OCI-M1 (cell line): ENCODE data around the gene PLPP2.
A peak's percentile ranks its signal among the peaks of the same experiment; 100 is the strongest.

Experiments used
- DNase-seq: peaks from one replicate; lab custom pipeline; 2025; lab: John Stamatoyannopoulos, UW

The PLPP2 gene

DNA sequence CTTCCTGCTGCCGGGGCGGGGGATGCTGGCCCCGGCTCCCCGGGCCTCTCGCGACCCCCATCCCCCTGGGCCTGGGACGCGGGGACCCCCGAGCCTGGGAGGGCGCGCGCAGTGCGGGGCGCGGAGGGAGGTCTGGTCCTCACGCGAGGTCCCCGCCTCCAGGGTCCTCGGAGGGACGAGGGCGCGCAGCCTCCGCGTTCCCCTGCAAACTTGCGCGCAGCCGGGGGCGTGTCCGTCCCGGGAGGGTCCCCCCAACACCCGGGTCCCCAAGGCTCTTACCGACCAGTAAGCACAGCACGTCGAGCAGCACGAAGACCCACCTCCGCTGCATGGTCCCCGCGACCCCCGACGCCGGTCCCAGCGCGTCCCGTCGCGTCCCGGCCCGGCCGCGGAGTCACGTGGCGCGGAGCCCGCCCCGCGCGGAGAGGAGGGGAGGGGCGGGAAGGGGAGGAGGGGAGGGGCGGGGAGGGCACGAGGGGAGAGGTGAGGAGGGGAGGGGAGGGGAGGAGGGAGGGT lies at the start of gene PLPP2:
Gene PLPP2, minus strand, starts transcription at position 398 of the 516 bp plus-strand sequence. Its CDS starts 67 bp downstream, at position 331.
- no peak for DNase-seq

DNA sequence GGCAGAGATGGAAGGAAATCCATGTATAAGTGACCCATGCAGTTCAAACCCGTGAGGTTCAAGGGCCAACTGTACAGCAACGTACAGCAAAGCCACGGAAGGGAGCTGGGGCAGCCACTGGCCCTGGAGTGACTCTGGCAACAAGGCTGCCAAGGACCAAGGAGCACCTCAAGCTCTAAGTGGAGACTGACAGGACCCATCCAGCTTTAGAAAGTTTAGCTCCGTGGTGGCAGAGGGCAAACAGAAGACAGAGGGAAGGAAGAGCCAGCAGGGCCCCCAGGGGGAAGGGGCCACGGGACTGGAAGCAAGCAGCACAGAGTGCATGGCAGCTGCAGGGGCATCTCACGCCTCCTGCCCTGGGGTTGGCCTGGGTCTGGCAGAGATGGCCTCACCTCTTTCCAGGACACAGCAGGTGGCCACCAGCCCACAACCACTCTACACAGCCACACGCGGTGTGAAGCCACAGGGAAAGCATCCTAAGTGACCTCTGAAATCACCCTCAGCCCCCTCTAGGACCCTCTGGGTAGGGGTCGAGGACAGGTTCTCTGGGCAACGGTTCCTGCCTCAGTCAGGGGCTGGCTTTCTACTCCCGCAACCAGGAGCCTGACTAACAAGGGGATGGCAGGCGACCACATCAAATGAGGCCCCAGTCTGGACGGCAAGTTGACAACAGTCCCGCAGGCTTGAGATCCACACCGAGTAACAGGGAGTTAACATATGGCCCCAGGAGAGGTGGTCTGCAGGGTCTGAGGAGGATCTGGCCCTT lies 49.6 kb upstream of the PLPP2 start:
- DNase-seq, result no peak

DNA sequence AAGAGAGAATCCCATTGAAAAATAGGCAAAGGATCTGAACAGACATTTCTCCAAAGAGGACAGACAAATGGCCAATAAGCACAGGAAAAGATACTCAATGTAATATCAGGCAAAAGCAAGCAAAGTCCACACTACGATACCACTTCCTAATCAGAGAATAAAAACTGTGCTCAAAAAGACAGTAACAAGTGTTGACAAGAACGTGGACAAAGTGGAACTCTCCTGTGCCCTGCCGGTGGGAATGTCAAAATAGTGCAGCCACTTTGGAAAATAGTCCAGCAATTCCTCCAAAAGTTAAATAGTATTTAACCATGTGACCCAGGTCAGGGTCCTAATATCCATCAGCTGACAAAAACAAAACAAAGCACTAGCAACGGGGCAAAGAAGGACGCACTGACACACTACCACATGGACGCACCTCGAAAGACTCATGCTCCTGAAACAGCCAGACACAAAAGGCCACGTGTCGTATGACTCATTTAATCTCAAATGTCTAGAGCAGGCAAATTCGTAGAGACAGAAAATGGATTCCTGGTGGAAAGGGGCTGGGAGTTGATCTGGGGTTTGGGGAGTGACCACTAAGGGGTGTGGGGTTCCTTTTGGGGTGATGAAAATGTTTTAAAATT lies 48.2 kb upstream of the PLPP2 start:
- DNase-seq, result no peak

DNA sequence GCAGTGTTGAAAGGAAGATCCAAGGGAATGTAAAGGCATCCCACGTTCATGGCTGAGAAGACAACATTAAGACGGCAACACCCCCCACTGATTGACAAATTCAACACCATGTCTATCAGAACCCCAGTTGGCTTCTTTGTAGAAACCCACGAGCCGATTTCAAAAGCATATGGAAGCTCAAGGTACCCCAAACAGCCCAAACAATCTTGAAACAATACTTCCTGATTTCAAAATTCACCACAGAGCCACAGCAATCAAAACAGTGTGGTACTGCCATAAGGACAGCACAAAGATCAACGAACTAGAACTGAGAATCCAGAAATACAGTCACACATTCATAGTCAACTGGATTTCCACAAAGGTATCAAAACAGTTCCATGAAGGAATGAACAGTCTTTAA lies 47.2 kb upstream of the PLPP2 start:
- no peak for DNase-seq

DNA sequence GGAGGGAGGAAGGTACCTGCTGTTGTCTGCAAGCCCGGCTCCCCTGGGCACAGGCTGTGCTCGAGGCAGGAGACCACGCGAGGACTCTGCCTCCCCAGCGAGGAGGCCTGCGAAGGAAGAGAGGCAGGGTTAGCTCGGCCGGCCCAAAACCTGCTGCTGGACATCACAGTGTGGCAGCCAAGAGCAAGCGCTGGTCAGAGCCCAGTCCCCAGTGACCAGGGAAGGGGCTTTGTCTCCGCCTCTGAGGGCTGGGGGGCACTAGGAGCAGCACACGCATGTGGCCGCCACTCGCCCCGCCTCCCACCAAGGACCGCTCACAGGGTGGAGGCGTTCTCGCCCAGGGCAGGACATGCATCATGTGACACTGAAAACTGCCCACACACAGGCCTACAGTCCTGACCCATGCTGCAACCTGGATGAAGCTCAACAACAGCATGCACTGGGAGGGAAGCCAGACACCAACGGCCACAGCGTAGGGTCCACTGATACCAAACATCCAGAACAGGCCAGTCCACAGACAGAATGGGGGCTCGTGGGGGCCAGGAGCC lies 44.9 kb upstream of the PLPP2 start:
- no peak for DNase-seq

DNA sequence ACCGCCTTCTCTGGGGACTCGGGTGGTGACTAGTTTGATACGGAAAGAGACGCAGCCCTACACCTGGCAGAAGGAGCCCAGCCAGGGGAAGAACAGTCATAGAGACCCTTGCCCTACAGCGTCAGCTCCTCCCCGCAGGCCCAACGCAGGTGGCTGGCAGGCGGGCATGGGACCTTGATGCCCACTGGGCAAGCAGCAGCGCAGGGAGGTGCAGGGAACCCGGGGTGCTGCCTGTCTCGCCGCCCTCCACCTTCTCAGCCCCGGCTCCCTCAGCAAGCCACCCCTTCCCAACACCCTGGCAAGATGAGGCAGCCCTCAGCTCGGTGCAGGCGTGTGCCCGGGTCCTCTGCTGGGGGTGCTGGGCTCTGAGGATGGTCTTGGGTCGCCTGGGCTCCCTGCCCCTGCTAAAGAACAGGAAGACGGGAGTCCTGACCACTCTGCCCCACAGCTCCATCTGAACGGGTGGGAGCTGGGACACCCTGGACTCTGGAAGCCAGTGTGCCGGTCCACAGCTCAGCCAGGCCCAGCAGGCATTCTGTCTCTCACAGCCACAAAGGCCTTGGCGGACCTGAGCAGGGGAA lies 44.4 kb upstream of the PLPP2 start:
- DNase-seq, result no peak

DNA sequence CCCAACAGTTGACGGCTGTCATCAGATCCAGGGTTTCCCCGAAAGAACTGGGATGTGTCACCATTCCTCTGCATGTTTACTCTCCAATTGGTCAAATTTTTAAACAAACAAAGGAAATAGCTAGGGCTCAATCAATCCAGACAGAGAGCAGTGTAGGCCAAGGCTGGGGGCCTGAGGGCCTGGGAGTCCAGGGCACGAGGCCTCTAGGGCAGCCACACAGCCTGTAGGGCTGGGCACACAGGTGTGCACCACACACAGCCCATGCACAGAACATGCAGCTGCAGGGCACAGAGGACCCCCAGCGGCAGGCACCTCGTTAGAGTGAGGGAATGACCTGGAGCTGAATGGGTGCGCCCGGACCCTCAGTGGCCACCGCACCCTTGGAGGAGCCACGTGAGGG lies 43.9 kb upstream of the PLPP2 start:
- no peak for DNase-seq

DNA sequence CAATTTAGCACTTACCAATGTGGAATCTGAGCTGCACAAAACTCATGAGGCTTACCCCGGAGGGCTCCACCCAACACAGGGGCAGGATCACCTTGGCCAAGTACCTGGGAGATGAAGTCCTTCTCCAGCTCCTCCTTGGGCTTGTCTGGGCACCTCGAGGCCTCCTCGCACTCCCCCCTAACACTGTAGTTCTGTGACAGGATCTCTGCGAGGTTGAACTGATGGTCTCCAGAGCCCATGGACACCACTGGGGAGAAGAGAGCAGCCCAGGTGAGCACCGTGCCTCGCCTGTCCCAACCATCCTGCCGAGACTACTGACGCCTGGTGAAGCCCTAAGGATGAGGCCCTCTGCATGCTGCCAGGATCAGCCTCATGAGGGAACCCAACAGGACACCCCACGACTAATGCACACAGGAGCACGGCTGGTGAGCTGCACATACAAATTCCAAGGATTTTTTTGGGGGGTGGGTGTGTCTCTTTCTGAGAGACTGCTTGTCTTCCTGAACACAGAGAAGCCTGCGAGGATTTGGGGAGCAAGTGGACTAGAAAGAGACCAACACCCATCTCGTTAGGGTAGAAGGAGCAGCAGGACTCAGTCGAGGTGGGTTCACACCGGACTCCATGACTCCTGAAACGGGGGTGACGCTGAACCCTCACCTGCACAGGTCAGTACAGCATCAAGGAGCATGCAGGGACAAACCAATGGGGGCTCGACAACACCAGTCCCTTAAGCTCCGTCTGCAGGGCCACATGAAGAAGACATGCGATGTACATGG lies 43.3 kb upstream of the PLPP2 start:
- no peak for DNase-seq

DNA sequence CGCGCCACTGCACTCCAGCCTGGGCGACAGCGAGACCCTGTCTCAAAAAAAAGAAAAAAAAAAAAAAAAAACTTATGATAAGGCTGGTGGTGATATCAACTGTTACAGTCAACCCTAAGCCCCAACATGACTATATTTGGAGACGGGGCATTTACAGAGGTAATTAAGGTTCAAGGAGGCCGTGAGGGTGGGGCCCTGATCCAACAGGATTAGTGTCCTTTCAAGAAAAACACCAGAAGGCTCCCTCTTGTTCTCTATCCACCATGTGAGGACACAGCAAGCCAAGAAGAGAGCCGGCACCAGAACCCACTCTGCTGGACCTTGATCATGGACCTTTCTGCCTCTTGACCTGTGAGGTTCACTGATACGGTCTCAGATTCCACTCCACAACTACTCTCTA lies 39.3 kb upstream of the PLPP2 start:
- no peak for DNase-seq

DNA sequence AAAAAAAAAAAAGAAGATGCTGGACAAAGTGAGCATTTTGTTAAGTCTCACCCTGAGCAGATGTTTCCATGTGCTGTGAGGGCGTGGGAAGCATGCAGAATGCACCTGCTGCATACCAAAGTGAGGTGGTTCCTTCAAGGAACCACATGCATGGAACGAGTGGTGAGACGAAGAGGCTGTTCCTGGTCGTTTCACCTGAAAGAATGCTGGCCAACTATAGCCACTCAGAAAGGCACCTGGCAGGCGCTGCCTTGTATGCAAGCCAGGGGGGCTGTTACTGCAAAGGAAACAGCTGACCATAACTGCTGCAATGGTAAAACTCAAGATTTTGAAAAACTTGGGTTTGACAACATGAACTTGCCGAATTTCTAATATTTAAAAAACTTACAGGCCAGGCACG lies 38.7 kb upstream of the PLPP2 start:
- DNase-seq, result no peak

DNA sequence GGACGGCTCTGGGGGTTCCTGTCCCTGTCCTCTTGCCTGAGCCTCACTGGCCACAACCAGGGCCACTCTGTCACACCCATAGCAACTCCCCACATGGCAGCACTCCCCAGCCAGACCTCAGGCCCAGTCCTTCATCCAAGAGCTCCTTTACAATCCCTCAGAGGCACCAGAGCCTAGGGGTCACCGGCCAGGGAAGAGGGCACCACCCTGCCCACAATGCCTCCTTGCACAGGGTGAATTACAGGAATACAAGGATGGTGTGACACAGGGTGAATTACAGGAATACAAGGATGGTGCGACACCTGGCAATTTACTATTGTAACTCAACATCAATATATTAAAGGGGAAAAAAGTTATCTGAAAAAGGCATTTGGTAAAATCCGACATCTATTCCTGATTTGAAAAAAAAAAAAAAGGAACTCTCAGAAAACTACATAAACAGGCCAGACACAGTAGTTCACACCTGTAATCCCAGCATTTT lies 36.9 kb upstream of the PLPP2 start:
- DNase-seq, result peak; percentile 5

DNA sequence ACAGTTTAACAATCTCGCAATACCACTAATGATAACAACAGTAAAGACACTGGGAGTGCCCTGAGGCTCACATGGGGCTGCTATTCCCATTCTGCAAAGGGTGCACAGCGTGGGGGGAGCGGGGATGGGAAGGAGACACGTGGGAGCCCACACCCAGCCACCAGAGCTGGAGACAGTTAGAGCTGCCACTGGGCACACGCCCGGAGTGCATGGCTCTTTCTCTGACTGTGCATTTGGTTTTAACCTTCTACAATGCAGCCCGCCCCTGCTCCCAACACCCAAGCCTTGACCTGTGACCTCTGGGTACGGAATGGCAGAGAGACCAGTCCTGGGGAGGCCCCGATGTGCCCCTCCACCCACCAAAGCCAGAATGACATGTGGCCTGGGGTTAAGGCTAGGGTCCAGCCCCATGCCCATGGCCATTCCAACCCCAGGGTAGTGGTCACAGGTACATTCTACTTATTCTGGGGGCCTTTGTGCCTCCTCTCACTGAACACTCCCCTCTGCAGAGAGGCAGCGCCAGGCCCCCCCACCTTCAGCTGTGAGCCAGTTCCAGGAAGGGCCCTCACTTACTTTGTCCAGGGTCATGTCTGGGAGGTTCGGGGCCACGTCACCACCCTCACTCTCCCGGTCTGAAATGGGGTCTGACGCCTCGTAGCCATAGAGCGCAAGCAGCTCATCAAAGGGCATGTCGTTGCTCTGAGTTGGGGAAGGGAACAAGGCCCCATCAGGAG lies 36.3 kb upstream of the PLPP2 start:
- DNase-seq, result no peak

DNA sequence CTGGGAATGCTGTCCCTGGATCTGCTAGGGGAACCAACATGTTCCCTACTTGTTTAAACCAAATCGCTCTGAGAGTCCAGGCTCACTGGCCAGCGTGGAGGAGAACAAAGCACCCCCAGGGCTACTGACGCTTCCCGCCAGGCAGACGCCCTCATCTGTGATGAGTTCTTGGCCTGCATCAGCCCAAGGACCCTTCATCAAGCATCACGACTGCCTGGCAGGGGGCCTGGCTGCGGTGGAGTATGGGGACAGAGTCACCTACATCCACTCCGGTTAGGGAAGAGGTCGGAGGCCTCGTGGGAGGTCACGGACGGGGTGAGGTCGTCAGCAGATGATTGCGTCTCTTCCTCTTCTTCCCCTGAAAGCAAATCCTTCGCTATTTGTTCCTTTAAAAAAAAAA lies 35.7 kb upstream of the PLPP2 start:
- DNase-seq, result no peak

DNA sequence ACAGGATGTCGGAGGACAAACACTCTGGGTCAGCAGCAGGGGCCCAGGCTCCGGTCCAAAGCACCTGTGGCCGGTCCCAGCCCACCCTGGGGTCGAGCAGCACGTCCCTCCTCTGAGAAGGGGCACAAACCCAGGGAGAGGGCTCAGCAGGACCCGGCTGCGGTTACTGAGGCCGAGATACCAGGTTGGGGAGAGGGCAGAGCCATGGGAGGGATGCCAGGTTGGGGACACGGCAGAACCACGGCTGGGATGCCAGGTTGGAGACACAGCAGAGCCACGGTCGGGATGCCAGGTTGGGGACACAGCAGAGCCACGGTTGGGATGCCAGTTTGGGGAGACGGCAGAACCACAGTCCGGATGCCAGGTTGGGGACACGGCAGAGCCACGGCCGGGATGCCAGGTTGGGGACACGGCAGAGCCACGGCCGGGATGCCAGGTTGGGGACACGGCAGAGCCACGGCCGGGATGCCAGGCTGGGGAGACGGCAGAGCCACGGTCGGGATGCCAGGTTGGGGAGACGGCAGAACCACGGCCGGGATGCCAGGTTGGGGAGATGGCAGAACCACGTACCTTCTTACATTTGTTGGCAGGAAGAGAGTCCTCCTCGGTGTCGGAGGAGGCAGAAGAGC lies 34.8 kb upstream of the PLPP2 start:
- no peak for DNase-seq

DNA sequence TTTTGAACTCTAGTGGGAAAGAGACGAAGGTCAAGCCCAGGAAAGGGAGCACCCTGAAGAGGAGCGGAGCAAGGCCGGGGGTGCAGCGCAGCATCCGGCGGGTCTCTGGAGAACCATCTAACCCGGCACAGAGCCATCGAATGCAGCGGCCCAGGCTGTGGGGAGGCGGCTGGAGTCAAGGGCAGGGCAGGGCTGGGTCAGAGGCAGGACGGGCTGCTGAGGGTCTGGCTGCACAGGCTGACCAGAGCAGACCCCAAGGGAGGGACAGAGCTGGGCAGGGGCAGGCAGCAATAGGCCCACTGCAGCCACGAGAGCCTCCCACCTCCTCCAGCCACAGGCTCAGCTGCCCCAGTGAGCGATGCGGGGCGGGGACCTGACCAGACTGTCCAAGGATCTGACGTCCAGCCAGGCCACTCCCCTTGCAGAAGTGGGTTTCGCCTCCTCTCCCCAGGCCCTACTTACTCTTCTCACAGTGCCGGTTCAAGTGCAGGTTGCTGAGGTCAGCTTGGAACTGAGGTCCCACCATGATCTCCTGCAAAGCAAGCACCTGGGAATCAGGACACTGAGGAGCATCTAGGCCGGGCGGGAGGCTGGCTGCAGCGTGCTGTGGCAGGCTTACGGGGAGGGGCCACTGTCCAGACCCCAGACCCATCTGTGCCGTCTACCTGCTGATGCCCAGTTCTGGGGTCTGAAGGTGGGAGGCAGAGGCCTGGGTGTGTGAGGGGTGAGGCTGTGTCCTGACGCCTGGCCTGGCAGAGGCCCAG lies 34.2 kb upstream of the PLPP2 start:
- no peak for DNase-seq

DNA sequence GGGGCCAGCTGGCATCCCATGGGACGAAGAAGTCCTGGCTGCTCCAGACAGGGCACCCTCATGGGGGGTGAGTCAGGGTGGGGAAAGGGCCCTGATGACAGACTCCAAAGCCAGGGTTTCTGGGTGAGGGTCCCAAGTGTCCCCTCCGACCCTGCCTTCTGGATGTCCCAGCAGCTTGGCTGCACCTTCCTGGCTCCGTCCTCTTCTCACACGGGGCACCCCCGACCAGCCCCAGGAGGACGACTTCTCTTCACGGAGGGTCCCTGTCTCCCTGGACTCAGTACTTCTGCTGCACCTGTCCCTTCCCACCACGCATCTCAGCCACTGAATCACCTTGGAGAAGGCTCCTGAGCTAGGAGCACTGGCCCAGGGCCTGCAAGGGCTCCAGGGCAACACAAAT lies 33.5 kb upstream of the PLPP2 start:
- DNase-seq, result no peak

DNA sequence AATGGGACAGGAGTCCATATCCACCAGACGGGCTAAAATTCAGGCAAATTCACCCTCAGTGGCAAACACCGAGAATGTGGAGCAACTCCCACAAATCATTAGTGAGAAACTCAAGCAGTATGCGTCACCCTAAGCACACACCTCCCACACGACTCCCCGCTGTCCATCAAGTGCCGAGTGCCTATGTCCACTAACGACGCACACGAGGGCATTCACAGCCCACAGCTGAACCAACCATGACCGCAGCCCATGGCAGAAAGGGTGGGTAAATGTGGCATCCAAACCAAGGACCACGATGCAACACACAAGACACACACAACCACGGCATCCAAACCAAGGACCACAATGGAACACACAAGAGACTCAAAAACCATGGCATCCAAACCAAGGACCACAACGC lies 31.4 kb upstream of the PLPP2 start:
- no peak for DNase-seq

DNA sequence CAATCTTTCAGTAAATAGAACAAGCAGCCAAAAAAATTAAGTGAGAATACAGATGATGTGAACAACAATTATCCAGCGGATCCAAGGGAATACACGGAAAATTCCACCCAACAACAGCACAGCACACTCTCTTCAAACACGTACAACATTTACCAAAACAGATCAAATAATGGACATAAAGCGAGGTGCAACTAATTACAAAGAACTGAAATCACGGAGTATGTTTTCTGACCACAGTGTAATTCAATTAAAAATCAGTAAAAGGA lies 27.2 kb upstream of the PLPP2 start:
- DNase-seq, result no peak

DNA sequence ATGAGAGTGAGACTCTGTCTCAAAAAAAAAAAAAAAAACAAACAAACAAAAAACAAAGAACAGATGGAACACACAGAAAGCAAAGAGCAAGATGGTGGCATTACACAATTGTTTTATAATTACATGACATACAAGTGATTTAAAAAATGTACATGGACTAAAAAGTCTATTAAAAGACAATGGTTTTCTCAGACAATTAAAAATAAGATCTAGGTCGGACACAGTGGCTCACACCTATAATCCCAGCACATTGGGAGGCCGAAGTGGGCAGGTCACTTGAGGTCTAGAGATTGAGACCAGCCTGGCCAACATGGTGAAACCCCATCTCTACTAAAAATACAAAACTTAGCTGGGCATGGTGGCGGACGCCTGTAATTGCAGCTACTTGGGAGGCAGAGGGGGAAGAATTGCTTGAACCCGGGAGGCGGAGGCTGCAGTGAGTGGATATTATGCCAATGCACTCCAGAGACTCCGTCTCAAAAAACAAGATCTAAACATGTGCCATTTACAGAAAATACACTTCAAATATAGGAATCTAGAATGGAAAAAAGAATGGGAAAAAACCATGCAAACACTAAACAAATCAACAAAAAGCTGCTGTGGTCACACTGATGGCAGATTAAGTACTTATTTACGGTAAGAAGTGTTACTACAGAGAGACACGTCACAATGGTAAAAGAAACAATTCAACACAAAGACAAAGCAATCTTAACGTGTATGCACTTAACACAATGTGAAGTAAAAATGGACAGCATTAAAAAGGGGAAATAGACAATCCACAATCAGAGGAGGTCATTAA lies 26.7 kb upstream of the PLPP2 start:
- no peak for DNase-seq

DNA sequence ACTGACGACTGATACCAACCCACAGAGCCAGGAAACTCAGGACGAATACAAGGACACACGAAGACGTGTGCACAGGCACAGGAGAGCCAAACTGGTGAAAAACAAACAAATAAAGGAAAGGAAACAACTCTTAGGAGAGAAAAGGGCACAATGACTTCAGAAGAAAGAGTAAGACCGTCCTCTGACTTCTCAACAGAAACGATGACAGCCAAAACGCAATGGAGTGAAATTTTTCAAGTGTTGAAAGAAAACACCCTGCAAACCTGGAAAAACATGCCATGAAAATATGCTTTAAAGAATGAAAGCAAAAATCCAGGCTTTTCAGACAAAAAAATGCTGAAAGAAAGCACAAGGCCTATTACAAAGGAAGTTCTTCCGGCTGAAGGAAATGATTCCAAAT lies 24.6 kb upstream of the PLPP2 start:
- DNase-seq, result no peak
